ENCODE data around the gene RPS3. TPM values are rescaled to one million over a fixed set of nuclear protein-coding genes. Genes with fewer than 3 reads are reported as not detected.
"Not testable (repeated sequence)": the region's sequence is repeated elsewhere in the genome, so short reads cannot be mapped to it uniquely, and the experiment has no call there.

The RPS3 gene
- total RNA-seq, 2 donors from 2014 or later = 1,304 to 1,399 TPM

DNA sequence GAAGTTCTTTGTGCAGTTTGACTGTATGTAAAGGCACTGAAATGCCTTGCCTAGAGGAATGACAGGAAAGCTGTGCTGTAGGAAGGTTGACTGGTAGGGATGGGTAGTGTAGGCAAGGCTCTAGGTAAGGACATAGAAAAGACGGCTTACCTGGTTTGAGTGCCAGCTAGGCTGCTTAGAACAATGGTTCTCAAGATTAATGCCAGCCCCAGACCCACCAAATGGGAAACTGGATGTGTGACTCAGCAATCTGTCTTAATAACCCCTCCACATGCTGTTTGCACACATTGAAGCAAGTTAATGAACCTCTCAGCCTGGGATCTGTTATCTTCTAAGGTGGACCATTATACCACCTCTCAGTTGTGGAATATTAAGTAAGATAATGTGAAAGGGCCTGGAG lies 3.7 kb downstream of the RPS3 start:
- intact Hi-C loops (cut with DNase I) = no loop called here
- DNase-seq (ENCODE audit: low spot score) = peak; percentile 11

DNA sequence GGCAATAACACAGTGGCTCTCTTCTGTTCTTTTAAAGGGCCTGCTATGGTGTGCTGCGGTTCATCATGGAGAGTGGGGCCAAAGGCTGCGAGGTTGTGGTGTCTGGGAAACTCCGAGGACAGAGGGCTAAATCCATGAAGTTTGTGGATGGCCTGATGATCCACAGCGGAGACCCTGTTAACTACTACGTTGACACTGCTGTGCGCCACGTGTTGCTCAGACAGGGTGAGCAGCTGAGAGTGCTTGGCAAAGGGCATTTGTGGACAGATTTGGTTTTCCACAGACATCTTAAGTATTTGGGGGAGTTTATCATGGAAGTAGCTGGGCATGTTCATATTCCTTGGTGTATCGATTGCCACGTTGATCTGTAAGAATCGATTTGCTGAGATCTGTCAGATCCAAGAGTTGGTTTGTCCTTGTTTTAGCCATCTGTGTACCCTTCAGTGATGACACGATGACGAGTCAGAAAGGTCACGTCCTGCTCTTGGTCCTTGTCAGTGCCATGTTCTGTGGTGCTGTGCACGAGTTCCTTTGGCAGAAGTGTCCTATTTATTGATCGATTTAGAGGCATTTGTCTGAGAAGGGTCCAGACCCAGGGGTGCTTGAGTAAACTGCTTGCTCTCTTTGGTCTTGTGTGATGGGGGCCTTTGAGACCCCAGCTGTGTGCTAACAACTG lies 4.8 kb downstream of the RPS3 start:
- intact Hi-C loops (cut with DNase I) = no loop called here
- DNase-seq (ENCODE audit: low spot score) = peak; percentile 12

DNA sequence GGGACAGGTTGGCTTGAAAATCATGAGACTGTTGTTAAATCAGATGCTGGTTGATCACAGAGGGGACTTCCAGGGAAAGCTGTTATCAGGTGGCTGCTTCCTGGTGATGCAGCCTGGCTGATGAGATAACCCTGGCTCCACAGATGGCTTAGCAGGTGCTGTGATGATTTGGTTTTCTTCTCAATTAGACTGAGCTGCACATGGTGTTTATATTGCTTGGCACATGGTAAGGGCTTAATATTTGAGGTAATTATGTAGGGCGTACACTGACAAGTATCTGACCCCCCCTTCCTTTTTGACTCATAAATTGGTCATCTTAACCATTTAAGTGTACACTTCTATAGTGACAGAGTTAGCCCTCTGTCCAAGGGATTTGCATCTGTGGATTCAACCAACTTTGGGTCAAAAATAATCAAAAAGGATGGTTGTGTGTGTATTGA lies 7.0 kb downstream of the RPS3 start:
- peak; percentile 10 for DNase-seq (ENCODE audit: low spot score)
- intact Hi-C loops (cut with DNase I) = no loop called here

DNA sequence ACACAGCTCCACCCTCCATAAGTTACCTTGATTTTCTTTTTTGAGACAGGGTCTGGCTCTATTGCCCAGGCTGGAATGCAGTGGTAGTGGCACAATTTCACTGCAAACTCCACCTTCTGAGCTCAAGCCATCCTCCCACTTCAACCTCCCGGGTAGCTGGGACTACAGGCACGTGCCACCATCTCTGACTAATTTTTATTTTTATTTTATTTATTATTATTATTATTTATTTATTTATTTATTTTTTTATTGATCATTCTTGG lies 9.6 kb downstream of the RPS3 start:
- intact Hi-C loops (cut with DNase I) = no loop called here
- DNase-seq (ENCODE audit: low spot score) = no peak

DNA sequence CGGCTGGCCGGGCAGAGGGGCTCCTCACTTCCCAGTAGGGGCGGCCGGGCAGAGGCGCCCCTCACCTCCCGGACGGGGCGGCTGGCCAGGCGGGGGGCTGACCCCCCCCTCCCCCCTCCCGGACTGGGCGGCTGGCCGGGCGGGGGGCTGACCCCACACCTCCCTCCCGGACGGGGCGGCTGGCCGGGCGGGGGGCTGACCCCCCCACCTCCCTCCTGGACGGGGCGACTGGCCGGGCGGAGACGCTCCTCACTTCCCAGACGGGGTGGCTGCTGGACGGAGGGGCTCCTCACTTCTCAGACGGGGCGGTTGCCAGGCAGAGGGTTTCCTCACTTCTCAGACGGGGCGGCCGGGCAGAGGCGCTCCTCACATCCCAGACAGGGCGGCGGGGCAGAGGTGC lies 10.7 kb downstream of the RPS3 start:
- DNase-seq (ENCODE audit: low spot score); intact Hi-C loops (cut with DNase I): not testable (repeated sequence)

DNA sequence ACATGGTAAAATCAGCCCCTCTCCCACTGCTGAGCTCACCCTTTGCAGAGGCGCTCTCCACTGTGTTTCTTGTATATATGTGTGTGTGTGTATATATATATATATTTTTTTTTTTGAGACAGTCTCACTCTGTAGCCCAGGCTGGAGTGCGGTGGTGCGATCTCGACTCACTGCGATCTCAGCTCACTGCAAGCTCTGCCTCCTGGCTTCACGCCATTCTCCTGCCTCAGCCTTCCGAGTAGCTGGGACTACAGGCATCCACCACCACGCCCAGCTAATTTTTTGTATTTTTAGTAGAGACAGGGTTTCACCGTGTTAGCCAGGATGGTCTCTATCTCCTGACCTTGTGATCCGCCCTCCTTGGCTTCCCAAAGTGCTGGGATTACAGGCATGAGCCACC lies 13.8 kb downstream of the RPS3 start:
- peak; percentile 57 for DNase-seq (ENCODE audit: low spot score)
- intact Hi-C loops (cut with DNase I) = not testable (repeated sequence)

DNA sequence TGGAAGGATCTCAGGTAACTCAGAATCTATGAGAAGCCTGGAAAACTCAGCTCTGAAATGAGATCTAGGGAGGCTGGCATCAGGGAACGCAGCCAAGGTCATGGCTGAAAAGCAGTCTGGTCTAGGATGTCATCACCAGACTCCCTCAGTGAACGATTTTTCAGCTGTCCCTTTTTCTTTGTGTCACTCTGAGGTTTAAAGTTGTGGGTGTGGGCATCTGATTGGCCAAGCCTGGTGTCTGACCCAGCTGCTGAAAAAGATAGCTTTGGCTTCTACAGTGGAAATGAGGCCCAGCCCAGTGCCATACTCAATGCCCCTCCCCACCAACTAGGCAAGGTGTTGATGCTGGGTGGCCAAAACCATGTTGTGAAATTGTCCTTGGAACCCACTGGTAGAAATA lies 14.5 kb downstream of the RPS3 start:
- DNase-seq (ENCODE audit: low spot score) = peak; percentile 6
- intact Hi-C loops (cut with DNase I) = no loop called here

DNA sequence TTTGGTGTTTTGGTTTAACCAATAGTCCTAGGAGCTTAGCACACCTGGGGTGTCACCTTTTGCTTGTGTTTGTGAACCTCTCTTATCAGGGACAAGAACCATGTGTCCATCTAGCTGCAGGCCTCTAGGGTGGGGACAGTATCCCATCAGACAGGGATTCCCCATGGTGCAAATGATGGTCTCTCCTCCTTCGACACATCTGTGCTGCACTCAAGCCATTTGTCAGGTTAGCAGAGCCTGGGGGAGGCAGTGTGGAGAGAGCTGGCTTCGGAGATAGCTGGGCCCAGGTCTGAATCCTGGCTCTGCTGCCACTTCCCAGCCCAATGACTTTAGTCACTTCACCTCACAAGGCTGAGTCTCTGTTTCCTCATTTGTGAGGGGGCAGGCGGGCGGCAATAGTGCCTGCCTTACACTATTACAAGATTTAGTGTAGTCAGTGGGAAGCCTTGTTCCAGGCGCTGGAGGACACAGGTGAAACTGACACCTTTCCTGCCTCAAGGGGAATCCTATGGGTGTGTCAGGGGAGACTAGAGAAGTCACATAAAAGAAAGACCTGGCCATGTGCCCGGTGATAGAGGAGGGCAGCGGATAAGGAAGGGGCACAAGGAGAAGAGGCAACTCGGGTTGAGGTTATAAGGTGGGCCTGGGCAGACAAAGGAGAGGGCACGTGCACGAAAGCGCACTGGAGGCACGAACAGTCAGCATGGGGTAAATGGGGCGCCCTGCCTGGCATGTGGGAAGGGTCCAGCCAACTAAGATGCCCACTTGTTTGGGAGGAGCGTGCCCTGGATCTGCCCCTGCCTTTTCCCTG lies 21.1 kb downstream of the RPS3 start:
- DNase-seq (ENCODE audit: low spot score) = peak; percentile 40
- intact Hi-C loops (cut with DNase I) = no loop called here

DNA sequence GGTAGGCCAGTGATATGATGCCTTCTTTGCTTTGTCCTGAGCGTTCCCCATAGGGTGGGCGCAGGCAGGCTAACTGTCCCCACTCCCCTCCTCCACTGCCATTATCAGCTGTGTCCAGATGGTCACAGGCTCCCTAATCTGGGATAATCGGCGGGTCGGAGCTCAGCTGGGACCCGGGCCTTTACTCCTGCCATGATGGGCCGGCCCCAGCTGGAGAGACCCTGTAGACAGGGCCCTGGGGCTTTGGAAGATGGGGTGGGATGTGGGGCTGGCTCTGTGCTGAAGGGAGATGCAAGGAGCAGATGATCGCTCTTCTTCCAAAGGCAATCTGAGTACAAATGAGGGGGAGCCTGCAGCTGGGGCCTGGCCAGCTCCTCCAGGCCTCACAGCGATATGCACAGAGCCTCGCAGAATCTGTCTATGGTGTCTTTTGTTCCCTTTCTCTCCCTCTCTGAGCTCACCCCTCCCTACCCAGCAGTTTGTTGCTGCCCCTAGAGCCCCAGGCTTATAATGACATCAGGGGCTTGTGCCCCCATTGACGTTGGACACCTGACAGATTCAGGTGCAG lies 21.8 kb downstream of the RPS3 start:
- intact Hi-C loops (cut with DNase I) = no loop called here
- peak; percentile 52 for DNase-seq (ENCODE audit: low spot score)

DNA sequence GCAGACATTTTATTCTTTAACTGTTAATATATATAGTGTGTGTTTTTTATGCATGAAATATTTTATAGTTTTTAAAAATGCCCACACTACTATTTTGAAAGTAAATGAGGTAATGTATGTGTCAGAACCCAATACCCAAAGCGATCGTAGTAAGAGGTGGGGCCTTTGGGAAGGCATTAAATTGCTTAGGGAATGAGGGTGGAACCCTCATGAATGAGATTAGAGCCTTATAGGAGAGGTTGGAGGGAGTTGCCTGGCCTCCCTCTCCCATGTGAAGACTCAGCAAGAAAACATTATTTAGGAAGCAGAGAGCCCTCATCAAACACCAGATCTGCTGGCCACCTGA lies 22.6 kb downstream of the RPS3 start:
- intact Hi-C loops (cut with DNase I) = no loop called here

DNA sequence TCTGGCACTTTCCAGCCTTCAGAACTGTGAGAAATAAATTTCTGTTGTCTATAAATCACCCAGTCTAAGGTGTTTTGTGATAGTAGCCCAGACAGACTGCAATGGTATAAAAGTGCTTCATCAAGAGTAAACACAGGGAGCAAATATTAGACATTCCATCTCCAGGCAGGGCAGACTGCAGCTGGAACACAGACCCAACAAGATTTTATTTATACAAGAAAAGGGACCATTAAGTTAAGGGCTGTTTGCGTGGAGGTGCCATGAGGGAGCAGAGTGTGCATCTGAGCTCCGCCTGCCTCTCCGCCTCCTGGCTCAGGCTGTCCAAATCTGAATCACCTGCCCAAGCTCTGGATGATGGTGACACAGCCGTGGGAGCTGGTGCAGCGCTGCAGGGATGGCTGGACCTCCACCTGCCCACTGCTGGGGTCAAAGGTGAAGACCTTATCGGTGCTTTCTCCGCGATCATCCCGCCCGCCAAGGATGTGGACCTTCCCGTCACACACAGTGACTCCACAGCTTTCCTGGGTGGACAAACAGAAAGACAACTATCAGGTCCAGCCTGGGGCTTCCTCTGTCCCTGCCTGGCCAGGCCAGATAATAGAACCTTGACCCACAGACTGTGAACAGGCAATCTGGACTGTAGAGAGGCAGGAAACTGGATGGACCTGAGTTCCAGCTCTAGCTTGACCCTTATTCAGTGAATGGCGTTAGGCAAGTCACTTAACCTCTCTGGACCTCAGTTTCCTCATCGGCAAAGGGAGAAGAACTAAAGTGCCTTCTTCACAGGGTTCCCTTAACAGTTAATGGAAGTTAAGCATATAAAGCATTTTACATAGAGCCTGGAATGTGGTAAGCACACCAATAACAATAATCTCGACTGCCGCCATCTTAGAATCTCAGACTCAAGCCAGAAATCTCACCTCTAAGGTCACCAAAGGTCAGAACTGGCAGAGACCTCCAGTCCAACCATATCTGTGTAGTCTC lies 23.2 kb downstream of the RPS3 start:
- intact Hi-C loops (cut with DNase I) = no loop called here
- peak; percentile 65 for DNase-seq (ENCODE audit: low spot score)

More for the DNA sequence above, 22.6 kb downstream of the RPS3 start:
- DNase-seq (ENCODE audit: low spot score) = peak; percentile 3

DNA sequence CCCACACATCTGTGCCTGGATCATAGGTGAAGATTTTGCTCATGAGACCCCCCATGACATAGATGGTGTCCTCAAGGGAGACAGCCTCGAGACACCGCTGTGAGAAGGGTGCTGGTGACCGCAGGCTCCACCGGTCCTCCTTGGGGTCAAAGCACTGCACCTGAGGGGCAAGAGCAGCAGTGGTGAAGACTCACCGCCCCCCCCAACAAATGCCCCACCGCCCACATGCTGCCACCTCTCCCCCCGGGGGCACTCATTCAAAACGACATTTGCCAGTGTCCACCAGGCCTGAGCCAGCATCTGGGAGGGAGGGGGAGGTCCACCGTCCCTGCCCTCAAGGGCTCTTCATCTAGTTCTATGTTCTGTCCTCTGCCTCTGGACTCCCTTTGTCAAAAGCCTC lies 24.4 kb downstream of the RPS3 start:
- intact Hi-C loops (cut with DNase I) = no loop called here
- peak; percentile 72 for DNase-seq (ENCODE audit: low spot score)

DNA sequence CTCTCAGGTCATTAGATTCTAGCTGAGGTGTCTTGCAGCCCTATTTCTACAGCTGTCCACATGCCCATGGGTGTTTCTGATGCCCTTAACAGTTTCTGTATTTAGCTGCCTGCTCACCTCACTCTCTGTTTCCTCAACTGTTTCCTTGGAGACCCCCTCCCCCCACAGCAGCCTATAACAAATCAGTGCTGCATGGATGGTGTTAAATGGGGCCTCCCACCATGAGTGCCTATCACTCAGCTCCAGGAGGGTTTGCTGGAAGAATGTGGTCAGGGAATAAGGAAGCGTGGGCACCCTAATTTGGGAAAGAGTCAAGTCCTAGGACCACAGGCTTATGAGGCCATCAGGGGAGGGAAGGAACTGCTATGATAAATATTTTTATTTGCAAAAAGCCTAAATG lies 25.1 kb downstream of the RPS3 start:
- peak; percentile 16 for DNase-seq (ENCODE audit: low spot score)
- intact Hi-C loops (cut with DNase I) = no loop called here

DNA sequence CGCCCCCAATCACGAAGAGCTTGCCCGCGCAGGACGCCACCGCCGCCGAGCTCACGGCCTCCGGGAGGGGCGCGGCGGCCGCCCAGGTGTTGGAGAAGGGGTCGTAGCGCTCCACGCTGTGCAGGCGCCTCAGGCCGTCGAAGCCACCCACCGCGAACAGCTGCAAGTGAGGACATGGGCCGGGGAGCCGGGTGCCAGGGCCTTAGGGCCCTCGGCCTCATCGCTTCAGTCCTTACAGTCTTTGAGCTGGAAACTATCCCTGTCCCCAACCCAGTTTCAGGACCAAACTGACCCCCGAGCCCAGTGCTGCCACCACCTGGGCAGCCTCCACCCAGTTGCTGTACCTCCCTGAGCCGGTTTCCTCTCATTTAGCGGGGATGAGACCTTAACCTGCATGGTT lies 26.1 kb downstream of the RPS3 start:
- peak; percentile 53 for DNase-seq (ENCODE audit: low spot score)
- intact Hi-C loops (cut with DNase I) = no loop called here

DNA sequence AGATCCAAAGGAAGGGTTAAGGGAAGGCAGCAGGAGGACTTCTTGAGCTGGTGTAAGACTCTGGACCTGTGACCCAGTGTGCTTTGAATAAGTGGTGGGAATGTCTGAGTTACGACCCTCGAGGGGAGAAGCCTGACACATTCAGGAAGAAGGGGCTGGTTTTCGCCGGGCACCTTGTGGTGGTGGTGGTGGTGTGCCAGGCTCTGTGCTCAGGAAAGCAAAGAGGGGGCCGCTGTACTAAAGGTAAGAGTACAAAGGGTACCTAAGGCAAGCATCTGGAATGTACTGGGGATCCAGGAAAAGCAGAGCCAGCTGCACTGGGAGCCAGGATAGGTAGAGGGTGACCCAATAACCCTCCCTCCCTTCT lies 27.4 kb downstream of the RPS3 start:
- intact Hi-C loops (cut with DNase I) = no loop called here
- peak; percentile 38 for DNase-seq (ENCODE audit: low spot score)

DNA sequence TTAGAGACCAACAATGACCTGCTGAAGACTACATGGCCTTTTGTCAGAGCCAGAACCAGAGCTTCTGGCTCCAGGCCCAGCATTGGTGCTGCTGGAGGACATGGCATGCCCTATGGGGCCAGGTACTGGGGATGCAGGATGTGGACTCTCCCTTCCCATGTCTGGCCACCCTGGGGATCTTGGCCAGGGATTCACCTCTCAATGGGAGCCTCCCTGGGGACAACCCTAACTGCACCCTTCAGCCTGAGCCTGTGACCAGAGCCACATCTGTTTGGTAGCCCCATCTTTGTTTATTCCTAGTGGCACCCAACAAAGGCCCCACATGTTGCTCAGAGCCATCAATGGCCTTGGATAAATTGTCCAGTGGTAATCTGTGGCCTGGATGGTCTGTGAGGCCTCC lies 27.9 kb downstream of the RPS3 start:
- peak; percentile 13 for DNase-seq (ENCODE audit: low spot score)
- intact Hi-C loops (cut with DNase I) = no loop called here

DNA sequence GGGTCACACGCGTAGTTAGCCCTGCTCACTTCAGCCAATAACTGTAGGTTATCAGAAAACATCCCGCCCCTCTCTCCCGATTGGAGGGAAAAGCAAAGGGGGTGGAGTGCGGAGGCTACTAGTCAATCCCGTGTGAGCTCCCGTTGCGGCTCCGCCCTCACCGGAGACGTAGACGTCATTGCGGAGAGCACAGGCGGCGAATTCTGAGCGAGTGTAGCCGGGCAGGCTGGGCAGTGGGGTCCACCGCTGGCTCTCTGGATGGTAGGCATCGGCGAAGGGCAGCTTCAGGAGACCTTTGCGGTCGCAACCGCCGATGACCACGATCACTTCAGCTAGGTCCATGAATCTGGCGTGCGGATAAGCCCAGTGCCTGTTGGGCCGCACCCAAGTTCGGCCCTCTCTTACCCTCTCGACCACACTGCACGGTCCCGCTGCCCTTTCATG lies 29.0 kb downstream of the RPS3 start:
- intact Hi-C loops (cut with DNase I) = no loop called here
- DNase-seq (ENCODE audit: low spot score) = peak; percentile 95

DNA sequence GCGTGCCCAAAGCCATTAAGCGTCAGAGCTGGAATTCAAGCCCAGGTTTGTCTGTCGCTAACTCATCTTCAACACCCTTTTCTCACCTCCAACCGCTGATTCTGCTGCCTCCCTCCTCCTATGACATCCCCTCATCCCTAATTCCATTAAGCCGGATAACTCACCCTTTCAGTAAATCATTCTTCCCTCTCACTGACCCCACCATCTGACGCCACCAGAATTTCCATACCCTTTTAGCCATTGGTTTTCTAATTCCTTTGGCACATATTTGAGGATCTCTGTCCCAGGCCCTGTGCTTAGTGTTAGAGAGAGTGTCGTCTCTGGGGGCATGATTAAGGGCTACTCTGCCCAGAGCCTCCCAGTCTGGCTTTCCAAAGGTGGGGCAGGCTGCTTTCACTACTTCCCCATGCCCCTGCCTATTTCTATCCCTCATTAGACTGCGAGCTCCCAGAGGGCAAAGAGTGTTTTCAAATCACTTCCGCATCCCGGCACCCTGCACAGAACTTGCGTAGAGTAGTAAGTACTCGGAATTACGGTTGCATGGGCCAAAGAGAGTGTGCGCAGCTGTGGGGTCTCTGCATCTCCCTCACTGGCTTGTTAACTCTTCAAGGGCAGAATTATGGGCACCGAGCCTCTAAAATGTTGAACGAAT lies 29.8 kb downstream of the RPS3 start:
- peak; percentile 35 for DNase-seq (ENCODE audit: low spot score)
- intact Hi-C loops (cut with DNase I) = no loop called here

DNA sequence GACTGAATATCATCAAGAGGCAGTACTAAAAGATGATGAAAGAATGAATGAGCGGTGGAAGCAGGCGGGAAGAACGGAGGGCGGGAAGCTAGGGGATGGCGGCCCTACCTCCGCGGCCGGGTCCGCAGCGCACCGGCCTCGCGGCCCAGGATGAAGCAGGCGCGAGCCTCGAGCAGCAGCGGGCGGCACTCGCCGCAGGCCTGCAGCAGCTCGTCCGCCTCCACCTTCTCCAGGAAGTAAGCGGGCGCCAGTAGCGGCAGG lies 30.3 kb downstream of the RPS3 start:
- no peak for DNase-seq (ENCODE audit: low spot score)
- intact Hi-C loops (cut with DNase I) = no loop called here
